ENCODE measurements around the gene NCAPH2.
A peak's percentile ranks its signal among the peaks of the same experiment; 100 is the strongest.

The NCAPH2 gene

GRCh38 chr22:50481440-50482106 lies 26.5 kb upstream of the NCAPH2 start, which contains the start of gene ADM2:
Gene ADM2 (plus strand): TSS chr22:50481543. CDS start chr22:50481848, 305 bp downstream.
- no peak for TF ChIP-seq CTCF (IDR thresholded peaks at IDR 0.05; ENCODE audit: extremely low read depth, insufficient read depth, missing control alignments)
- DNase-seq (ENCODE audit: low spot score): peak; percentile 82
- in situ Hi-C loops (cut with MboI; ENCODE audit: low pct_unique_long_range_greater_than_20kb, low sequenced_read_pairs, unreplicated experiment): no loop called here

GRCh38 chr22:50482107-50483074 lies 25.6 kb upstream of the NCAPH2 start:
- no peak for DNase-seq (ENCODE audit: low spot score)
- in situ Hi-C loops (cut with MboI; ENCODE audit: low pct_unique_long_range_greater_than_20kb, low sequenced_read_pairs, unreplicated experiment): no loop called here
- TF ChIP-seq CTCF (IDR thresholded peaks at IDR 0.05; ENCODE audit: extremely low read depth, insufficient read depth, missing control alignments): no peak

GRCh38 chr22:50483106-50483505 lies 24.9 kb upstream of the NCAPH2 start:
- DNase-seq (ENCODE audit: low spot score): no peak
- in situ Hi-C loops (cut with MboI; ENCODE audit: low pct_unique_long_range_greater_than_20kb, low sequenced_read_pairs, unreplicated experiment): no loop called here
- TF ChIP-seq CTCF (IDR thresholded peaks at IDR 0.05; ENCODE audit: extremely low read depth, insufficient read depth, missing control alignments): no peak

GRCh38 chr22:50483556-50483955 lies 24.5 kb upstream of the NCAPH2 start:
- no peak for TF ChIP-seq CTCF (IDR thresholded peaks at IDR 0.05; ENCODE audit: extremely low read depth, insufficient read depth, missing control alignments)
- DNase-seq (ENCODE audit: low spot score): no peak
- in situ Hi-C loops (cut with MboI; ENCODE audit: low pct_unique_long_range_greater_than_20kb, low sequenced_read_pairs, unreplicated experiment): no loop called here

- no peak for DNase-seq (ENCODE audit: low spot score)
- TF ChIP-seq CTCF (IDR thresholded peaks at IDR 0.05; ENCODE audit: extremely low read depth, insufficient read depth, missing control alignments): no peak
- in situ Hi-C loops (cut with MboI; ENCODE audit: low pct_unique_long_range_greater_than_20kb, low sequenced_read_pairs, unreplicated experiment): no loop called here
These were observed 23.8 kb upstream of the NCAPH2 start for GRCh38 chr22:50483977-50484853.

Measured in GM13977 (cell line).